Cardiac muscle cell (in vitro differentiated cells and primary cell): ENCODE results near the gene TDRD1. TPM values are rescaled to one million over a fixed set of nuclear protein-coding genes. Genes with fewer than 3 reads are reported as not detected.

Experiments used
- DNase-seq, 2 donors: peaks; one replicate each; pipeline versions ENCODE4 v3.0.0 to v3.0.0-alpha.2; 2010 to 2017; ENCODE audit warnings: low read depth in 1 of 2, low spot score in 1 of 2
- H3K27ac ChIP-seq: fragments of 200-600 bp; sonication (generic); 2 replicates; pipeline ENCODE4 v1.5.1; 2016
- H3K27me3 ChIP-seq: fragments of 200-600 bp; sonication (generic); 2 replicates; pipeline ENCODE4 v1.6.0; 2016; ENCODE audit warnings: control low read depth
- H3K36me3 ChIP-seq: fragments of 200-600 bp; sonication (generic); 2 replicates; pipeline ENCODE4 v1.5.1; 2016; ENCODE audit warnings: control low read depth
- H3K4me1 ChIP-seq: fragments of 200-600 bp; sonication (generic); 2 replicates; pipeline ENCODE4 v1.8.1; 2017; ENCODE audit warnings: low read depth, mild to moderate bottlenecking, mixed run types
- H3K4me3 ChIP-seq: fragments of 200-600 bp; sonication (generic); 2 replicates; pipeline ENCODE4 v1.5.1; 2016; ENCODE audit warnings: mild to moderate bottlenecking
- H3K9me3 ChIP-seq: fragments of 200-600 bp; sonication (generic); 2 replicates; pipeline ENCODE4 v1.5.1; 2017; ENCODE audit warnings: low read depth, mild to moderate bottlenecking, control low read depth
- CTCF ChIP-seq: IDR thresholded peaks from 2 replicates; pipeline ENCODE4 v1.5.1; 2012; ENCODE audit warnings: low read depth, mild to moderate bottlenecking, low read length
- polyA plus RNA-seq: library from polyadenylated mRNA; unstranded; fragments of >200 nt; fragmentation: Nextera tagmentation; extraction: Ambion mirVana; gene quantifications from 2 replicates; pipeline ENCODE4 v1.2.1, GENCODE V29; 2016
- total RNA-seq: library from RNA; depleted of rRNA; stranded (reverse); fragments of >200 nt; gene quantifications from 2 replicates; pipeline ENCODE4 v1.2.3, GENCODE V29; 2016

Gene TDRD1
- total and polyA plus RNA-seq, 2 experiments from 2014 or later: not detected

- Histone ChIP-seq H3K4me3 (peak overlapping the region; percentile 87), H3K9me3 (no peaks in the 10 kb centered on the region), H3K4me1 (no peaks in the 10 kb centered on the region), H3K27ac (peak overlapping the region; percentile 93), H3K36me3 (no peaks in the 10 kb centered on the region), H3K27me3 (no peaks in the 10 kb centered on the region)
- DNase-seq: no peak
- no peak for TF ChIP-seq CTCF
These were observed 6.2 kb upstream of the TDRD1 start for GRCh38 chr10:114172776-114173602.

- no peak for DNase-seq
- peak overlapping the region; percentile 87 for H3K4me3 ChIP-seq
- H3K27me3 ChIP-seq: no peaks in the 10 kb centered on the region
- H3K9me3 ChIP-seq: no peaks in the 10 kb centered on the region
- no peaks in the 10 kb centered on the region for H3K4me1 ChIP-seq
- TF ChIP-seq CTCF: no peak
- H3K36me3 ChIP-seq: no peaks in the 10 kb centered on the region
- peak overlapping the region; percentile 93 for H3K27ac ChIP-seq
These were observed 5.6 kb upstream of the TDRD1 start for GRCh38 chr10:114173603-114173920.

- Histone ChIP-seq H3K36me3 (no peaks in the 10 kb centered on the region), H3K4me3 (peak within 1 kb of the TSS; percentile 87), H3K9me3 (no peaks in the 10 kb centered on the region), H3K4me1 (no peaks in the 10 kb centered on the region), H3K27me3 (no peaks in the 10 kb centered on the region), H3K27ac (peak within 1 kb of the TSS; percentile 93)
- TF ChIP-seq CTCF: no peak
- DNase-seq: peak; percentile 89 to 99
These were observed 5.0 kb upstream of the TDRD1 start, which contains the start of gene CCDC186 for GRCh38 chr10:114173921-114174694. TSS of gene CCDC186 (minus strand) at chr10:114174203. CDS start at chr10:114163268, 10,935 bp downstream.

- H3K4me1 ChIP-seq: no peaks in the 10 kb centered on the region
- no peaks in the 10 kb centered on the region for H3K9me3 ChIP-seq
- no peak for TF ChIP-seq CTCF
- H3K4me3 ChIP-seq: peak overlapping the region; percentile 87
- peak in 1 of 2 donors; percentile 60 for DNase-seq
- no peaks in the 10 kb centered on the region for H3K27me3 ChIP-seq
- H3K27ac ChIP-seq: no peak overlapping the region
- no peaks in the 10 kb centered on the region for H3K36me3 ChIP-seq
These were observed 4.4 kb upstream of the TDRD1 start for GRCh38 chr10:114174695-114175188.

GRCh38 chr10:114175667-114176066 lies 3.5 kb upstream of the TDRD1 start:
- no peak for TF ChIP-seq CTCF
- H3K27ac ChIP-seq: no peak overlapping the region
- DNase-seq: no peak
- H3K36me3 ChIP-seq: no peaks in the 10 kb centered on the region
- no peak overlapping the region for H3K4me3 ChIP-seq
- no peaks in the 10 kb centered on the region for H3K27me3 ChIP-seq
- no peaks in the 10 kb centered on the region for H3K4me1 ChIP-seq
- no peaks in the 10 kb centered on the region for H3K9me3 ChIP-seq
